Measurements from ENCODE around the gene ERBIN.

GRCh38 chr5:65892801-65893200 lies 33.6 kb upstream of the ERBIN start:
- TF ChIP-seq CTCF (conservative IDR thresholded peaks at IDR 0.05; ENCODE audit: low read depth in 2 of 2) (no peak), POLR2AphosphoS5 (IDR thresholded peaks at IDR 0.05; ENCODE audit: low read depth) (no peak), STAT1 (IDR thresholded peaks at IDR 0.05; ENCODE audit: unreplicated experiment) (no peak), REST (IDR thresholded peaks at IDR 0.05; ENCODE audit: unreplicated experiment) (no peak), EZH2 (IDR thresholded peaks at IDR 0.05; ENCODE audit: low read depth, unreplicated experiment) (no peak), EZH2phosphoT487 (IDR thresholded peaks at IDR 0.05; ENCODE audit: unreplicated experiment) (no peak), ZNF462 (CRISPR knock-in tag; IDR thresholded peaks at IDR 0.05) (no peak), JUNB (IDR thresholded peaks at IDR 0.05; ENCODE audit: unreplicated experiment) (no peak), CREB1 (CRISPR knock-in tag; IDR thresholded peaks at IDR 0.05; ENCODE audit: low read depth) (no peak)
